ENCODE results near the gene OR6C68. TPM values are rescaled to one million over a fixed set of nuclear protein-coding genes. Genes with fewer than 3 reads are reported as not detected.

Gene OR6C68
- not detected in 2 replicates for total RNA-seq

GRCh38 chr12:55492078-55492477 lies at the start of gene OR6C68:
Gene OR6C68, plus strand, starts transcription at chr12:55492378. Its CDS starts 0 bp downstream, at chr12:55492378.

GRCh38 chr12:55443776-55444175 lies 48.4 kb upstream of the OR6C68 start, which contains the start of gene OR6C2:
Gene OR6C2, plus strand, starts transcription at chr12:55444076. Its CDS starts 8,138 bp downstream, at chr12:55452214.

GRCh38 chr12:55470088-55470829 lies 21.9 kb upstream of the OR6C68 start, which contains the start of gene OR6C70:
Gene OR6C70, minus strand, starts transcription at chr12:55470138. Its CDS starts 0 bp downstream, at chr12:55470138.

Other genes starting within 250 kb of the OR6C68 start
- gene OR6C74, start 247.8 kb upstream of the OR6C68 start, total RNA-seq: not detected in 2 replicates
- gene OR6C6, start 195.8 kb upstream of the OR6C68 start, total RNA-seq: not detected in 2 replicates
- not detected in 2 replicates for gene OR6C1, start 178.0 kb upstream of the OR6C68 start, total RNA-seq
- not detected in 2 replicates for gene OR6C3, start 161.6 kb upstream of the OR6C68 start, total RNA-seq
- gene OR6C75, start 129.4 kb upstream of the OR6C68 start, total RNA-seq: not detected in 2 replicates
- not detected in 2 replicates for gene OR6C65, start 91.8 kb upstream of the OR6C68 start, total RNA-seq
- gene OR6C76, start 66.1 kb upstream of the OR6C68 start, total RNA-seq: not detected in 2 replicates
- not detected in 2 replicates for gene OR6C2, start 48.3 kb upstream of the OR6C68 start, total RNA-seq
- gene OR6C70, start 22.2 kb upstream of the OR6C68 start, total RNA-seq: not detected in 2 replicates
- not detected in 2 replicates for gene OR6C4, start 57.2 kb downstream of the OR6C68 start, total RNA-seq
- not detected in 2 replicates for gene OR2AP1, start 80.1 kb downstream of the OR6C68 start, total RNA-seq
- gene OR10P1, start 144.5 kb downstream of the OR6C68 start, total RNA-seq: not detected in 2 replicates
- gene ITGA7, start 215.5 kb downstream of the OR6C68 start, total RNA-seq: 17.9 and 31.8 TPM in 2 replicates
- 58.5 and 75.5 TPM in 2 replicates for gene BLOC1S1, start 223.7 kb downstream of the OR6C68 start, total RNA-seq
- gene RDH5, start 228.0 kb downstream of the OR6C68 start, total RNA-seq: 60.9 and 66.7 TPM in 2 replicates
- gene CD63, start 236.6 kb downstream of the OR6C68 start, total RNA-seq: 2,567 and 3,055 TPM in 2 replicates

All from articular chondrocyte of knee joint (primary cell).